ENCODE measurements around the gene GREB1.

Gene GREB1

DNA sequence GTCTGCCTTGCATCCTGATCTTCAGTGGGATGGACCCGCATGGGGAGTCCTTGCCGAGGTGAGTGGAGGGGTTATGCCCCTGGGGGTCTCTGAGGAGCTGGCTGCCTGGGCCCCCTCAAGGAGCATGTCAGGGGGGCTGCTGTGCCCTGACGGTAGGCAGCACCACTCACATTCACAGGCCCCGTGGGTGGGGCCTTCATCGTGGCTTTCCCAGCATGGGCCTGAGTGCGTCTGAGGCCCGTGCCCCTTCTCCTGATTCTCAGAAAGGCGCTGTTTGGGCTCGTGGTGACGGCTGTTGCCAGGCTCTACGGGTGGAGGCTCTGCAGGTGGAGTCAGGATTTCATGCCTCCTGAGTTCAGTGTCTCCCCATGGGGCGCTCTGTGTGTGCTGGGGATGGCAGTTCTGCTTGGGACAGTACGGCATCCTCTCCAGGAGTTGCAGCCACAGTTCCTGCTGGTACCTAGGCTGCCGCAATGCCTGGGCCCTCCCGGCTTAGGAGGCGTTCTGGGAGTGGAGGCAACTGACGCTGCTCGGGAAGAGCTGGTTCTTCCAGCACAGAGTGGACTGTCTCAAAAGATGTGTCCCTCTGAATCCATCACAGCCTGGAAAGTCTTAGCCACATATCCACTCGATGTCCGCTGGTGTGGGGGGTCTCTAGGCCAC, 78.8 kb downstream of the GREB1 start:
- no peak for DNase-seq

DNA sequence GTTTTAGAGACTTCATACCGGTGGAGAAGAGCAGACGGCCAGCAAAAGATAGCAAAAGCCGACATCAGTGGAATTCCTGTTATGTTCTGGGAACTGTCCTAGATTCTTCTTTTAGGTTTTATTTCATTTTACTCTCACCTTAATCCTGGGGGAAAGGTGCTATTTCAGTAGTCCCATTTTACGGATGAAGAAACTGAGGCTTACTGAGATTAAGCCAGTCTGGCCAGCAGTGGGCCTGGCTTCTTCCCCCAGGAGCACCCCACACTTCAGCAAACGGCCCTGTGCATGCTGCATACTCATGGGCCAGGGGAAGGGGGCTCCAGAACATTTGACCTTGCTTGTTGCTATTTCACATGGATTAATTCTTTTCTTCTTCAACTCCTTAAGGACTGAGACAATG, 79.5 kb downstream of the GREB1 start:
- DNase-seq, result no peak

- no peak for DNase-seq
These were observed 81.4 kb downstream of the GREB1 start for GRCh38 chr2:11615209-11615608.

GRCh38 chr2:11616097-11616687, 82.3 kb downstream of the GREB1 start:
- no peak for DNase-seq

DNA sequence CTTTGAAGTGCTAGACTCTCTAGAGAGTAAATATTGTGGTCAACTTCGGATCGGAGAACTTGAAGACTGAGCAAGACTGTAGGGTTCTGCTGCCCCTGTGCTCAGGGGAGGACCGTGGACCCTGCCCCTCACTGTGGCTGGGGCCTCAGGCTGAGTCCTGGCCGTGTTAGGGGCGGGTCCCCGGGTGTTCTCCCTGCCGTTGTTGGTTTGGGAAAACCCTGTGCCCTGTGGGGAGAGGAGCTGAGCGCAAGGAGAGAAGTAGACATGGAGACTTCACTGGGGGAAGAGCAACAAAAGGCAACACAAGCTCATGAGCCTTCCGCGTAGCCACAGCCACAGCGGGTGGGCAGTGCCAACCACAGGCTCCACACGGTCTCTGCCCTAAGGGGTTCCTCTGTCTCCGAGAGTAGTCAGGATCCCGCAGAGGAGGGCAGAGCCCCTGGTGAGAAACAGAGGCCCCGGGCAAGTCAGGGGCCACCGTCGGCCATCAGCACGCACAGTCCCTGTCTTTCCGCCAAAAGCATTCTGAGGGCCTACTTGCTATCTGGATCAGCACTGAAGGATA, 83.1 kb downstream of the GREB1 start:
- no peak for DNase-seq

DNA sequence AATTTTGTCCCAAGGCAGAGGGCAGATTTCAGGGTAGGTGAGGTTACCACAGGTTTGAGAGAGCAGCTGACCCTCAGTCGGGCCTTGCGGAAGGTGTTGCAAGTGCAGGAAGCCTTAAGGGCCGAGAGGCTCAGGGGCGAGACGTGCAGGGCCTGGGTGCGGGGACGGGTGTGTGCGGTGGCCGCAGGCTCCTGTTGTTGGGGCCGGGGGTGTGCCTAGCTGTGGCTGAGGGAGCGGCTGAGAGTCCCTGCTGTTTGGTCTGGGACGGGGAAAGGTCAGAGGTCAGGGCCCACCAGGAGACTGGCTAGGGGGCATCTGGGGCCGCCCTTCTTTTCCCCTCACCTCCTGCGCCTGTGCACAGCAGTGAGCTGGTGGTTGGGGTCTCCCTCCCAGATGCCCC, 83.7 kb downstream of the GREB1 start:
- no peak for DNase-seq

DNA sequence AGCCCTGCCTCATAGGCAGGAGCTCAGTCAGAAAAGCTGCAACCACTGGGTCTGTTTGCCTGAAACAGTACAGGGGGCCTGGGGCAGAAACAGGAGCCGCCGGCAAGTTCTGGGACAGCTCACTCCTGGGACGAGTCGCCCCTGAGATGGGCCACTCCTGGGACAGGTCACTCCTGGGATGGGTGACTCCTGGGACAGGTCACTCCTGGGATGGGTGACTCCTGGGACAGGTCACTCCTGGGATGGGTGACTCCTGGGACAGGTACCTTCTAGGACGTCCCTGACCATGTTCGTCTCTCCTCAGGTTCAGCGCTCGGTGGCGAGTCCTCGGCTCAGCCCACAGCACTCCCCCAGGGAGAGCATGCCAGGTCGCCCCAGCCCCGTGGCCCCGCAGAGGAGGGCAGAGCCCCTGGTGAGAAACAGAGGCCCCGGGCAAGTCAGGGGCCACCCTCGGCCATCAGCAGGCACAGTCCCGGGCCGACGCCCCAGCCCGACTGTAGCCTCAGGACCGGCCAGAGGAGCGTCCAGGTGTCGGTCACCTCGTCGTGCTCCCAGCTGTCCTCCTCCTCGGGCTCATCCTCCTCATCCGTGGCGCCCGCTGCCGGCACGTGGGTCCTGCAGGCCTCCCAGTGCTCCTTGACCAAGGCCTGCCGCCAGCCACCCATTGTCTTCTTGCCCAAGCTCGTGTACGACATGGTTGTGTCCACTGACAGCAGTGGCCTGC, 84.3 kb downstream of the GREB1 start:
- DNase-seq, result no peak

- no peak for DNase-seq
These were observed 84.8 kb downstream of the GREB1 start for GRCh38 chr2:11618708-11619062.

GRCh38 chr2:11621410-11621809, 87.6 kb downstream of the GREB1 start:
- no peak for DNase-seq

- DNase-seq, result no peak
These were observed 88.8 kb downstream of the GREB1 start for GRCh38 chr2:11622611-11623010.

GRCh38 chr2:11624893-11625292, 91.0 kb downstream of the GREB1 start:
- no peak for DNase-seq

GRCh38 chr2:11625671-11626070, 91.8 kb downstream of the GREB1 start:
- DNase-seq, result no peak

DNA sequence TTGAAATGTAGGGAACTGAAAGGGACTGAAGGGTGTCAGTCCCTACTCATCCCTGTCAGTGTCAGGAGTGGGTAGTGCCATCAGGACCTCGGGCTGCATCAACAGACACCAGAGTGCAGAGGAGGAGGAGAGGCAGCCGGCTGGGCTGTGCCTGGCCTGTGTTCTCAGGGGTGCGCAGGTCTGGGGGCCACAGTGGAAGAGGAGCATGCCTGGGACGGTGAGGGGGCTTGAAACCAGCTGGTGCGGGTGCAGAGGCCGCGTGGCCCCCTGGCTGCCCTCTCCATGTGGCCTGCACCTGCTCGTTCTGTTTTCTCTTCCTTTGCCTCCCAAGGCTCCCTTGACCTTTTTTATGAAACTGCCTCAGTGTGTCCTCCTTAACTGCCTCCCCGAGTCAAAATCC, 94.8 kb downstream of the GREB1 start:
- DNase-seq, result no peak

DNA sequence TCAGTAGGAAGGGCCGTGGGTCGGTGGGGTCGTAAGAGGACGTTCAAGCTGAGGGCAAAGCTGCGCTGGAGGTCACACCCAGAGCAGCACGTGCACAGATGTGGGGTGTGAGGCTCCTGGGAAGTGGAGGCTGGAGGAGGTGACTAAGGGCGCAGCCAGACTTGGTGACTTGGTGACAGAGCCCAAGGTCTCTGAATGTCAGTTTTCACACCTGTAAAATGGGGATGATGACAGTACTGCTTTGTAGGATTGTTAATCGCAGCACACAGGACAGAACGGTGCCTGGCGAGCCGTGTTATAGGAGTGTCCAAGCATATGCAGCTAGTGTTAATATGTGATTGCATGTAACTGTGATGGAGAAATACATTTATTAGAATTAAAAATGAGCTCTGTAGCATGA, 95.4 kb downstream of the GREB1 start:
- no peak for DNase-seq

DNA sequence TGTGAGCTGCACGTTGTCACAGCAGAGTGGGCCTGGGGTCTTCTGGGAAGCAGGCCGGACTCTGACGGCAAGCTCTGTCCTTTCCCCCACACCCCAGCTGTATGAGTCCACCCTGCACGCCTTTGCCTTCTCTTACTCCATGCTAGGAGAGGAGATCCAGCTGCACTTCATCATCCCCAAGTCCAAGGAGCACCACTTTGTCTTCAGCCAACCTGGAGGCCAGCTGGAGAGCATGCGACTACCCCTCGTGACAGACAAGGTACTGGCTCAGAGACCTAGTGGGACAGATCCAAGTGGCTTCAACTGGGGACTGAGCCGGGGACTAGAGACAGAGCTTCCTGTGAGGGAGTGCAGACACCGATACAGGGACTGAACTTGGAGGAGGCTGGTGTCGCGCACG, 96.0 kb downstream of the GREB1 start:
- DNase-seq, result no peak

GRCh38 chr2:11630855-11631254, 97.0 kb downstream of the GREB1 start:
- no peak for DNase-seq

GRCh38 chr2:11631462-11631861, 97.6 kb downstream of the GREB1 start:
- DNase-seq, result no peak

- DNase-seq, result no peak
These were observed 100.2 kb downstream of the GREB1 start for GRCh38 chr2:11633923-11634478.

DNA sequence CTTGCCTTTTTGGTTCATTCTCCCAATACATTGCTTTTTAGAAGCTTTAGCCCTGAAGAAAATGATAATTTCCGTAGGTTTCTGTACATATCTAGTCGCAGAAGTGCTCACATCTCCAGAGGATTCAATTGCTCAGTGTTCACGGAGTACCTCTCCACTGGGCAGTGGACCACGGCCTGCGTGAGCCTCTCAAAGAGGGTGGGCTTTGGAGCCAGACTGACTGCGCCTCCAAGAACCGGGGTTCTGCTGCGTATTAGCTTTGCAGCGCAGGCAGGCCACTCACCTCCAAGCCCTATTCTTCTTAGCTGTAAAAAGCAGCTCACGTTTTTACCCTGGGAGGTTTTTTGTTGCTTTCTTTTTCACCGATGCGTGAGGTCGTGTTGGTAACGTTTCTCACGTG, 100.7 kb downstream of the GREB1 start:
- no peak for DNase-seq

- no peak for DNase-seq
These were observed 101.3 kb downstream of the GREB1 start for GRCh38 chr2:11635141-11635540.

GRCh38 chr2:11636593-11637295, 102.9 kb downstream of the GREB1 start:
- DNase-seq, result no peak

GRCh38 chr2:11637546-11637945, 103.7 kb downstream of the GREB1 start:
- DNase-seq, result no peak

DNA sequence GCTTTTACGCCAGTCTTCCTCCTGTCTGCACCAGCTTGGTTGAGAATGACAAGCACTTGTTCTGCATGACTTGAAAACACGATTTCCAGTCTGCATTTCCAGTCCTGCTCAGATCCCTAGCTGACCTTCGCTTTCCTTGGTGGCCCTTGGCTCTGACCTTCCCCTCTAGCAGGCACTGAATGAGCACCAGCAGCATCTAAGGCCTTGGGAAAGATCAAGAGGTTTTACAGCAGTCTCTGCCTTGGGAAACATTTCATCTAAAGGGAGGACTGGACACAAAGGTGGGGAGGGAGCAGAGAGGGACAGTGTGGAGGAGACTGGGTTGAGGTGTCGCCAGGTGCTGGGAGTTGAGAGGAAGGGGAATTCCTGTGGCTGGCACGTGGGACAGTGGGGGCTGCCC, 105.7 kb downstream of the GREB1 start:
- DNase-seq, result no peak

Data from SIG-M5 (cell line).